Spleen (tissue), 7 donors: Measurements from ENCODE around the gene GPC3.

Experiments
- CTCF ChIP-seq, 11 experiments: fragments of 200-600 bp in 7 of 11; fragments of 450-650 bp in 4 of 11; sonication (generic) in 4 of 11; IDR thresholded peaks in 8 of 11; conservative IDR thresholded peaks in 3 of 11; 1 replicate in 7 of 11; 2 replicates in 4 of 11; pipeline versions ENCODE4 v1.4.0 to v1.8.0; 2016 to 2021; ENCODE audit warnings: antibody characterized with exemption in 11 of 11, inconsistent platforms in 4 of 11, mild to moderate bottlenecking in 1 of 11
- POLR2A ChIP-seq, 3 donors: fragments of 450-650 bp; IDR thresholded peaks; one replicate each; pipeline ENCODE4 v1.5.1; 2017; ENCODE audit warnings: antibody characterized with exemption in 3 of 3, mild to moderate bottlenecking in 1 of 3
- POLR2AphosphoS5 ChIP-seq, 3 donors: sonication (generic); formaldehyde crosslinking; IDR thresholded peaks; one replicate each; pipeline ENCODE4 v1.5.1; 2017; ENCODE audit warnings: antibody characterized with exemption in 3 of 3
- donor health status: DM: no; HTN: no; CAD: no; lungs with moderate emphysema.
- donor health status: DM: no; HTN: no; CAD: no.
- donor health status: DM: no; HTN: no; CAD: no.

- TF ChIP-seq POLR2A (IDR thresholded peaks at IDR 0.05) (no peak), CTCF (IDR thresholded peaks at IDR 0.05 in 8 of 11, conservative IDR thresholded peaks at IDR 0.05 in 3 of 11) (no peak), POLR2AphosphoS5 (IDR thresholded peaks at IDR 0.05) (no peak)
These were observed 236.0 kb downstream of the GPC3 start for GRCh38 chrX:133749370-133749769.
